DND-41 (cell line): ENCODE measurements around the gene APOLD1.

Experiments used
- EZH2 ChIP-seq: IDR thresholded peaks from 3 replicates; pipeline ENCODE4 v1.6.1; 2012; ENCODE audit warnings: borderline replicate concordance, low read depth, mild to moderate bottlenecking, moderate library complexity, low read length, inconsistent platforms; ENCODE audit not compliant: severe bottlenecking
- TF ChIP-seq, protein P1 (sequence below): IDR thresholded peaks from 2 replicates; pipeline ENCODE4 v1.5.1; 2012; ENCODE audit warnings: borderline replicate concordance, low read length, moderate library complexity, mild to moderate bottlenecking; ENCODE audit not compliant: poor library complexity, severe bottlenecking; ENCODE audit errors: extremely low read depth

DNA sequence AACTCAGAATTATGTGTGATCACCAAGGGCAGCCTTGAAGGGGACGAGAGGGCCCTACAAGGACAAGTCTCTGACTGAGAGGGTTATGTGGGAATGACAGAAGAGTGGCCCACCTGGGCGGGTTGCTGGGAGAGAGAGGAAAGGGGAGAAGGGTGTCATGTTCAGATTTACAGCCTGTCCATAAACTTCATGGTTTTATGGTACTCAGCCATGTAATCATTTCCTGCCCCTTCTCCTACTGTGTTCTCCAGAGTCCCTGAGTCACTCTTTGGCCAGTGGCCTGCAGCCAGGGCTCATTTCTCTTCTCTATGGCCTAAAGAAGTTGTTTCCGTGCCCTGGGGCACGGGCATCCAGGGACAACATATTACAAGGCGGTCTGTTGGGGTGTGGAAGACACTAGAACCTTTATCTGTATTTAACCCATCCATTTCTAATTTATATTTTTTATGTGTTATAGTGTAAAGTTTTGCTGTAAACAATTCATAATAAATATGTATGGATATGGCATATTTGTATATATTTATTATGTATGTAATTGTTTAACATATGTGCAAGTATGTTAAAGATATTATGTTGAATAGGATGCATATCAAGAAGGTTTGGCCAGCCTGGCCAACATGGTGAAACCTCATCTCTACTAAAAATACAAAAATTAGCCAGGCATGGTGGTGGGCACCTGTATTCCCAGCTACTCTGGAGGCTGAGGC lies 54.6 kb downstream of the APOLD1 start:
- TF ChIP-seq, protein P1, sequence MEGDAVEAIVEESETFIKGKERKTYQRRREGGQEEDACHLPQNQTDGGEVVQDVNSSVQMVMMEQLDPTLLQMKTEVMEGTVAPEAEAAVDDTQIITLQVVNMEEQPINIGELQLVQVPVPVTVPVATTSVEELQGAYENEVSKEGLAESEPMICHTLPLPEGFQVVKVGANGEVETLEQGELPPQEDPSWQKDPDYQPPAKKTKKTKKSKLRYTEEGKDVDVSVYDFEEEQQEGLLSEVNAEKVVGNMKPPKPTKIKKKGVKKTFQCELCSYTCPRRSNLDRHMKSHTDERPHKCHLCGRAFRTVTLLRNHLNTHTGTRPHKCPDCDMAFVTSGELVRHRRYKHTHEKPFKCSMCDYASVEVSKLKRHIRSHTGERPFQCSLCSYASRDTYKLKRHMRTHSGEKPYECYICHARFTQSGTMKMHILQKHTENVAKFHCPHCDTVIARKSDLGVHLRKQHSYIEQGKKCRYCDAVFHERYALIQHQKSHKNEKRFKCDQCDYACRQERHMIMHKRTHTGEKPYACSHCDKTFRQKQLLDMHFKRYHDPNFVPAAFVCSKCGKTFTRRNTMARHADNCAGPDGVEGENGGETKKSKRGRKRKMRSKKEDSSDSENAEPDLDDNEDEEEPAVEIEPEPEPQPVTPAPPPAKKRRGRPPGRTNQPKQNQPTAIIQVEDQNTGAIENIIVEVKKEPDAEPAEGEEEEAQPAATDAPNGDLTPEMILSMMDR: no peak
- no peak for TF ChIP-seq EZH2
